Heart left ventricle (tissue), 16 donors: ENCODE data around the gene CAPZA1. TPM values are rescaled to one million over a fixed set of nuclear protein-coding genes. Genes with fewer than 3 reads are reported as not detected.
"Not testable (repeated sequence)": the region's sequence is repeated elsewhere in the genome, so short reads cannot be mapped to it uniquely, and the experiment has no call there.

Source experiments
- ATAC-seq, 4 donors: fragments of 200-7000 bp; cut with Tn5 transposase; one replicate each; pipeline ENCODE4 v1.9.1; 2020 to 2022; ENCODE audit warnings: moderate library complexity in 4 of 4, mild to moderate bottlenecking in 3 of 4, moderate number of reproducible peaks in 1 of 4
- DNase-seq, 5 donors: peaks; one replicate each; pipeline ENCODE4 v3.0.0-alpha.2; 2020
- H3K27ac ChIP-seq, 12 donors: fragments of 200-600 bp; sonication (generic) in 4 of 12; one replicate each; pipeline versions ENCODE4 v1.5.0 to v1.8.0; 2016 to 2022; ENCODE audit warnings: mild to moderate bottlenecking in 2 of 12
- H3K27me3 ChIP-seq, 9 donors: fragments of 200-600 bp; sonication (generic) in 2 of 9; one replicate each; pipeline versions ENCODE4 v1.5.1 to v1.8.0; 2016 to 2022; ENCODE audit warnings: mild to moderate bottlenecking in 3 of 9
- H3K36me3 ChIP-seq, 9 donors: fragments of 200-600 bp; sonication (generic) in 2 of 9; one replicate each; pipeline versions ENCODE4 v1.5.0 to v1.8.0; 2018 to 2022; ENCODE audit warnings: mild to moderate bottlenecking in 2 of 9
- H3K4me1 ChIP-seq, 12 donors: fragments of 200-600 bp; sonication (generic) in 4 of 12; one replicate each; pipeline versions ENCODE4 v1.5.0 to v1.8.0; 2016 to 2022; ENCODE audit warnings: mild to moderate bottlenecking in 3 of 12
- H3K4me3 ChIP-seq, 12 donors: fragments of 200-600 bp; sonication (generic) in 4 of 12; one replicate each; pipeline versions ENCODE4 v1.5.0 to v1.8.0; 2017 to 2022; ENCODE audit warnings: mild to moderate bottlenecking in 9 of 12, moderate library complexity in 4 of 12
- H3K9me3 ChIP-seq, 12 donors: fragments of 200-600 bp; sonication (generic) in 4 of 12; one replicate each; pipeline versions ENCODE4 v1.5.0 to v1.8.0; 2016 to 2022; ENCODE audit warnings: mild to moderate bottlenecking in 1 of 12
- CTCF ChIP-seq, 12 donors: fragments of 200-600 bp; sonication (generic) in 4 of 12; IDR thresholded peaks; one replicate each; pipeline versions ENCODE4 v1.5.0 to v1.8.0; 2018 to 2022; ENCODE audit warnings: antibody characterized with exemption in 12 of 12, mild to moderate bottlenecking in 5 of 12
- POLR2A ChIP-seq, 2 donors: fragments of 450-650 bp; IDR thresholded peaks; one replicate each; pipeline ENCODE4 v1.6.1; 2017; ENCODE audit warnings: antibody characterized with exemption in 2 of 2, mild to moderate bottlenecking in 2 of 2, moderate library complexity in 2 of 2
- WGBS, 4 donors: extraction: QIAGEN DNeasy Blood & Tissue Kit in 2 of 4; methylation state at CpG; one replicate each; pipeline versions ENCODE4 v1.1.5 to v1.1.7; 2013 to 2018; 5-methylcytosine and 5-hydroxymethylcytosine counted together
- intact Hi-C, 10 donors: fragments of 100-400 bp; cut with DNase I; formaldehyde crosslinking; loops; one replicate each; pipeline versions ENCODE4 v1.11.1 to v1.14.2; 2022
- polyA plus RNA-seq, 2 donors: library from polyadenylated mRNA; stranded (reverse); fragments of 200-250 nt; gene quantifications; one replicate each; pipeline ENCODE4 v1.2.3, GENCODE V29; 2013
- total RNA-seq, 9 donors: library from RNA; depleted of rRNA in 2 of 9; stranded (reverse); fragments of >200 nt in 2 of 9; fragmentation: NEBNext Ultra II Directional in 3 of 9; extraction: Animal tissue kit (Norgen Biotek cat#: 25700) in 3 of 9; gene quantifications; one replicate each; pipeline versions ENCODE4 v1.1.0 to v1.2.4, GENCODE V29; 2016 to 2023
- donor health status: ischemic (EF 13 %, LVEDD 7.1; RV severe dilation, severe dysfunction).
- donor health status: healthy with polysubstance abuse.
- donor health status: DM: no; HTN: yes; CAD: no.
- donor health status: DM: no; HTN: no; CAD: no.
- donor health status: ischemic (EF 25% LVEDD 6.9; RV normal size, moderate dysfunction).
- donor health status: ischemic (EF 25% LVEDD 5.7; RV mildly dilated, moderate dysfunction).
- donor health status: healthy.
- donor health status: DM: yes; HTN: yes; CAD: no.
- donor health status: ischemic (EF 35%, LVEDD 5.7; RV mildly dilated, moderate dysfunction).
- donor health status: nonischemic (EF 11% LVEDD 7.7; RV severe dilation, severe dysfunction).
- donor health status: DM: yes; HTN: yes; CAD: no.
- donor health status: PGD.
- donor health status: ischemic (EF 29% LVEDD 5.4; RV normal size, mild dysfunction).
- donor health status: nonischemic (EF 23%, LVEDD 6.1; RV moderate dilation, normal function).

CAPZA1 gene
- total and polyA plus RNA-seq, 11 donors = 17.0 to 98.4 (median 32.6) TPM

- no peaks in the 10 kb centered on the region for H3K9me3 ChIP-seq
- H3K36me3 ChIP-seq = peaks cover 0 to 15% (median 0%) of the 10 kb centered on the region in 9 donors
- H3K4me1 ChIP-seq = peaks cover 8 to 60% (median 31%) of the 10 kb centered on the region in 12 donors
- intact Hi-C loops = no loop called here
- DNase-seq (no peak), ATAC-seq (no peak)
- H3K4me3 ChIP-seq = no peak overlapping the region
- WGBS, 4 donors = 80 to 84% (median 83%) methylated on average over 4 of the region's 4 CpGs
- no peak for TF ChIP-seq CTCF (IDR thresholded peaks at IDR 0.05)
- no peak for TF ChIP-seq POLR2A (IDR thresholded peaks at IDR 0.05)
- no peaks in the 10 kb centered on the region for H3K27me3 ChIP-seq
- H3K27ac ChIP-seq = peak overlapping the region in 1 of 12 donors; percentile 47
Measured at GRCh38 chr1:112637254-112638109, 17.9 kb downstream of the CAPZA1 start.

GRCh38 chr1:112638110-112638428 lies 18.4 kb downstream of the CAPZA1 start:
- intact Hi-C loops = no loop called here
- Histone ChIP-seq H3K36me3 (peaks cover 0 to 15% (median 0%) of the 10 kb centered on the region in 9 donors), H3K27ac (no peak overlapping the region), H3K27me3 (no peaks in the 10 kb centered on the region), H3K4me1 (peaks cover 8 to 58% (median 31%) of the 10 kb centered on the region in 12 donors), H3K4me3 (no peak overlapping the region), H3K9me3 (no peaks in the 10 kb centered on the region)
- TF ChIP-seq POLR2A (IDR thresholded peaks at IDR 0.05) (no peak), CTCF (IDR thresholded peaks at IDR 0.05) (no peak)
- ATAC-seq = no peak
- DNase-seq = no peak
- WGBS, 4 donors = 82 to 100% (median 94%) methylated on average over 1 of the region's 1 CpG

- intact Hi-C loops, H3K27ac ChIP-seq, H3K4me3 ChIP-seq, ATAC-seq, H3K9me3 ChIP-seq, DNase-seq, H3K27me3 ChIP-seq: not testable (repeated sequence)
- Histone ChIP-seq H3K4me1 (peaks cover 4 to 34% (median 19%) of the 10 kb centered on the region in 12 donors), H3K36me3 (peaks cover 0 to 29% (median 12%) of the 10 kb centered on the region in 9 donors)
- 92 to 95% (median 93%) methylated on average over 11 to 23 of the region's 23 CpGs for WGBS, 4 donors
Measured at GRCh38 chr1:112640437-112640836, 20.8 kb downstream of the CAPZA1 start.

DNA sequence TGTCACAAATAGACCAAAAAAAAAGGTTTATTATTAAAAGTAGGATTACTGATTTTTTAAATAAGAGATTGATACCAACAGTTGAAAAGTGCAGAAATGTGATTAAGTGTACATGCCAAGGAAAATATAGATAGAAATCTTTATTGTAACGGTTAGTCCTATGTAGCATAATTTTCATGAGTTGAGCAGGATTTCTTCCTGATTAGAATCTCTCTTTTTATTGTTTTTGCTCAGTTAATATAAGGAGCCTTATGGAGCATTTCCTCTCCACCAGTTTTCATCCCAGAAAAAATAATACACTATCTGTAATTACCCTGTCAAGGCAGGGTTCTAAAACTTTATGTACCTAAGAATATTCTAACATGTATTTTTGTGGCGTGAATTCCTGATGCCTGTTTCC lies 23.4 kb downstream of the CAPZA1 start:
- WGBS, 4 donors = 74 to 80% (median 77%) methylated on average over 2 of the region's 2 CpGs
- ATAC-seq (no peak), DNase-seq (no peak)
- Histone ChIP-seq H3K27me3 (no peaks in the 10 kb centered on the region), H3K27ac (no peak overlapping the region), H3K4me3 (no peak overlapping the region), H3K4me1 (peaks cover 0 to 10% (median 4%) of the 10 kb centered on the region in 12 donors), H3K36me3 (peaks cover 0 to 33% (median 22%) of the 10 kb centered on the region in 9 donors), H3K9me3 (no peaks in the 10 kb centered on the region)
- TF ChIP-seq CTCF (IDR thresholded peaks at IDR 0.05) = no peak
- intact Hi-C loops = no loop called here
